A549 (cell line): ENCODE results near the gene LGI1. TPM values are rescaled to one million over a fixed set of nuclear protein-coding genes. Genes with fewer than 3 reads are reported as not detected.

Experiments
- ATAC-seq, 2 experiments: fragments of 200-7000 bp in 1 of 2; fragments of >200 bp in 1 of 2; cut with Nextera tagmentation in 1 of 2; cut with Tn5 transposase in 1 of 2; 3 replicates each; pipeline versions ENCODE4 v1.8.0 to v1.9.1; 2018 to 2020; ENCODE audit warnings: mild to moderate bottlenecking in 1 of 2, moderate library complexity in 1 of 2
- CTCF ChIA-PET: fragments of 300-600 bp; sonication (Branson Sonifier 250); formaldehyde crosslinking; extraction: SDS; loops from one replicate; lab custom pipeline; 2021; ENCODE audit warnings: antibody characterized with exemption, inconsistent platforms; lab: Yijun Ruan, JAX
- POLR2A ChIA-PET: fragments of 350-600 bp; formaldehyde crosslinking; extraction: SDS; loops from one replicate; lab custom pipeline; 2021; ENCODE audit warnings: antibody characterized with exemption, inconsistent platforms; lab: Yijun Ruan, JAX
- DNase-seq, 2 experiments: peaks; one replicate each; pipeline versions ENCODE4 v3.0.0 to v3.0.0-alpha.2; 2011 to 2016; ENCODE audit warnings: low read depth in 1 of 2, low spot score in 1 of 2
- FAIRE-seq: peaks from 2 replicates; lab custom pipeline; 2011; peaks lifted over from hg19 to GRCh38; lab: Jason Lieb, UNC
- H3K27ac ChIP-seq, 2 experiments: fragments of >200 bp; sonication (Bioruptor Twin); formaldehyde crosslinking; 3 replicates each; pipeline ENCODE4 v1.5.1; 2016 to 2017
- H3K4me1 ChIP-seq: fragments of >200 bp; sonication (Bioruptor Twin); formaldehyde crosslinking; 3 replicates; pipeline ENCODE4 v1.6.1; 2016
- H3K4me2 ChIP-seq: fragments of >200 bp; sonication (Bioruptor Twin); formaldehyde crosslinking; 3 replicates; pipeline ENCODE4 v1.6.1; 2016
- H3K4me3 ChIP-seq: fragments of >200 bp; sonication (Bioruptor Twin); formaldehyde crosslinking; 3 replicates; pipeline ENCODE4 v1.5.1; 2016
- H3K9me3 ChIP-seq: fragments of >200 bp; sonication (Bioruptor Twin); formaldehyde crosslinking; 3 replicates; pipeline ENCODE4 v1.6.1; 2016
- CBX2 ChIP-seq: fragments of 200-600 bp; sonication (generic); IDR thresholded peaks from 2 replicates; pipeline ENCODE4 v1.6.1; 2016; ENCODE audit warnings: low read depth, mild to moderate bottlenecking, borderline replicate concordance
- CHD4 ChIP-seq: fragments of 200-600 bp; sonication (generic); IDR thresholded peaks from 2 replicates; pipeline ENCODE4 v1.6.1; 2016; ENCODE audit warnings: antibody characterized with exemption, mild to moderate bottlenecking, borderline replicate concordance
- CTCF ChIP-seq: fragments of >200 bp; sonication (Bioruptor Twin); formaldehyde crosslinking; IDR thresholded peaks from 3 replicates; pipeline ENCODE4 v1.5.1; 2016
- ESRRA ChIP-seq: fragments of 150-350 bp; IDR thresholded peaks from 2 replicates; pipeline ENCODE4 v1.6.1; 2014; ENCODE audit warnings: mild to moderate bottlenecking, low read length, borderline replicate concordance
- FOSB ChIP-seq: fragments of 250-450 bp; sonication (Bioruptor Pico); IDR thresholded peaks from 2 replicates; pipeline ENCODE4 v1.5.0; 2020; ENCODE audit warnings: mild to moderate bottlenecking, moderate library complexity
- FOXS1 ChIP-seq: fragments of 250-450 bp; sonication (Bioruptor Pico); IDR thresholded peaks from 2 replicates; pipeline ENCODE4 v1.5.0; 2020; ENCODE audit warnings: mild to moderate bottlenecking, moderate library complexity
- HDAC2 ChIP-seq: fragments of 200-600 bp; sonication (generic); IDR thresholded peaks from 2 replicates; pipeline ENCODE4 v1.6.1; 2016
- HOXB13 ChIP-seq: fragments of 250-450 bp; sonication (Bioruptor Pico); IDR thresholded peaks from 2 replicates; pipeline ENCODE4 v1.5.0; 2020; ENCODE audit warnings: low read depth, mild to moderate bottlenecking, moderate library complexity
- HOXB5 ChIP-seq: fragments of 250-450 bp; sonication (Bioruptor Pico); IDR thresholded peaks from 2 replicates; pipeline ENCODE4 v1.5.0; 2020; ENCODE audit warnings: mild to moderate bottlenecking, moderate library complexity
- MAX ChIP-seq: IDR thresholded peaks from 2 replicates; pipeline ENCODE4 v1.6.1; 2012
- NFE2L2 ChIP-seq: fragments of 150-350 bp; conservative IDR thresholded peaks from 2 replicates; pipeline ENCODE4 v1.6.1; 2014; ENCODE audit warnings: low read length
- NR3C1 ChIP-seq: fragments of >200 bp; sonication (Bioruptor Twin); formaldehyde crosslinking; IDR thresholded peaks from 3 replicates; pipeline ENCODE4 v1.6.1; 2017
- RAD21 ChIP-seq, 2 experiments: fragments of >200 bp in 1 of 2; sonication (Bioruptor Twin) in 1 of 2; formaldehyde crosslinking in 1 of 2; IDR thresholded peaks in 1 of 2; conservative IDR thresholded peaks in 1 of 2; 2 replicates in 1 of 2; 3 replicates in 1 of 2; pipeline ENCODE4 v1.6.1; 2012 to 2018; ENCODE audit warnings: inconsistent platforms in 1 of 2
- RCOR1 ChIP-seq: fragments of 150-350 bp; IDR thresholded peaks from 2 replicates; pipeline ENCODE4 v1.6.1; 2014; ENCODE audit warnings: antibody characterized with exemption, low read length, low read depth
- SMC3 ChIP-seq: fragments of >200 bp; sonication (Bioruptor Twin); formaldehyde crosslinking; IDR thresholded peaks from 3 replicates; pipeline ENCODE4 v1.6.1; 2018; ENCODE audit warnings: inconsistent platforms
- SREBF2 ChIP-seq: fragments of 450-650 bp; IDR thresholded peaks from 2 replicates; pipeline ENCODE4 v1.6.1; 2014; ENCODE audit warnings: mild to moderate bottlenecking, moderate library complexity
- TFCP2L1 ChIP-seq: fragments of 250-450 bp; sonication (Bioruptor Pico); IDR thresholded peaks from 2 replicates; pipeline ENCODE4 v1.5.0; 2021; ENCODE audit warnings: mild to moderate bottlenecking
- ZC3H11A ChIP-seq: fragments of 450-650 bp; IDR thresholded peaks from 2 replicates; pipeline ENCODE4 v1.6.1; 2014; ENCODE audit warnings: antibody characterized with exemption, mild to moderate bottlenecking
- WGBS: methylation state at CpG from one replicate; pipeline ENCODE4 v1.1.6; 2017; ENCODE audit errors: missing lambda C conversion rate; 5-methylcytosine and 5-hydroxymethylcytosine counted together
- polyA plus RNA-seq, 4 experiments: library from polyadenylated mRNA; depleted of rRNA in 3 of 4; stranded (reverse); fragments of >200 nt; fragmentation: RNase III in 1 of 4; extraction: RNeasy Plus Mini Kit Qiagen cat#74134 plus additional on column Dnase treatment in 1 of 4; gene quantifications; 2 replicates in 3 of 4; 3 replicates in 1 of 4; pipeline ENCODE4 v1.2.3, GENCODE V29; 2011 to 2017
- TF ChIP-seq, protein P1 (sequence below): fragments of >200 bp; sonication (Bioruptor Twin); formaldehyde crosslinking; IDR thresholded peaks from 2 replicates; pipeline ENCODE4 v1.6.1; 2016
- TF ChIP-seq, protein P2 (sequence below): fragments of 250-450 bp; sonication (Bioruptor Pico); IDR thresholded peaks from 2 replicates; pipeline ENCODE4 v1.5.0; 2020; ENCODE audit warnings: low read depth, mild to moderate bottlenecking, moderate library complexity

LGI1 gene
- polyA plus RNA-seq, 2 of the 4 experiments (the other 2 are of a cell fraction) = not detected

- DNase-seq = peak; percentile 10 to 61
- POLR2A ChIA-PET = no interaction called here
- Histone ChIP-seq H3K4me1 (no peaks in the 10 kb centered on the region), H3K9me3 (peaks cover 6% of the 10 kb centered on the region; the same call in 1 of the 3 replicates), H3K4me2 (no peak overlapping the region), H3K27ac (no peak overlapping the region), H3K4me3 (no peak overlapping the region)
- ATAC-seq = peak; percentile 67 to 68; a peak in 4 of 6 replicates
- CTCF ChIA-PET = interaction anchor here (0.7 to 2.0 kb wide), 13 partner anchors 9 to 602 kb away, joined by 3 to 10 read pairs (median 4); no protein-coding TSS in a partner anchor
- no peak for TF ChIP-seq ZC3H11A
- peak; percentile 53; the same call in 2 of the 3 replicates for TF ChIP-seq SMC3
- no peak for TF ChIP-seq MAX
- TF ChIP-seq RAD21 (conservative IDR thresholded peaks at IDR 0.05 in 1 of 2, IDR thresholded peaks at IDR 0.05 in 1 of 2) = peak; percentile 77 to 79
- peak; percentile 58 for TF ChIP-seq CTCF
- no peak for FAIRE-seq
- 59% methylated on average over 4 of the region's 4 CpGs for WGBS
Observed at GRCh38 chr10:93821051-93821772, 63.5 kb downstream of the LGI1 start.

- Histone ChIP-seq H3K4me1 (no peaks in the 10 kb centered on the region), H3K9me3 (no peaks in the 10 kb centered on the region), H3K4me3 (no peak overlapping the region)
- no peak for FAIRE-seq
- ATAC-seq = 0 out of 6 replicates have a peak, but pooled peaks of 1 of the 2 experiments have one; percentile 13
- TF ChIP-seq CBX2 (no peak), FOXS1 (CRISPR knock-in tag) (no peak), HDAC2 (no peak), CHD4 (no peak), TFCP2L1 (no peak), RCOR1 (no peak), FOSB (no peak), NR3C1 (no peak), HOXB5 (CRISPR knock-in tag) (no peak), MAX (no peak), HOXB13 (CRISPR knock-in tag) (no peak), NFE2L2 (no peak), SREBF2 (no peak), ESRRA (no peak)
- TF ChIP-seq, protein P1, sequence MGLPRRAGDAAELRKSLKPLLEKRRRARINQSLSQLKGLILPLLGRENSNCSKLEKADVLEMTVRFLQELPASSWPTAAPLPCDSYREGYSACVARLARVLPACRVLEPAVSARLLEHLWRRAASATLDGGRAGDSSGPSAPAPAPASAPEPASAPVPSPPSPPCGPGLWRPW = no peak
- TF ChIP-seq, protein P2, sequence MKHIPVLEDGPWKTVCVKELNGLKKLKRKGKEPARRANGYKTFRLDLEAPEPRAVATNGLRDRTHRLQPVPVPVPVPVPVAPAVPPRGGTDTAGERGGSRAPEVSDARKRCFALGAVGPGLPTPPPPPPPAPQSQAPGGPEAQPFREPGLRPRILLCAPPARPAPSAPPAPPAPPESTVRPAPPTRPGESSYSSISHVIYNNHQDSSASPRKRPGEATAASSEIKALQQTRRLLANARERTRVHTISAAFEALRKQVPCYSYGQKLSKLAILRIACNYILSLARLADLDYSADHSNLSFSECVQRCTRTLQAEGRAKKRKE (CRISPR knock-in tag) = no peak
- TF ChIP-seq, all 56 proteins: peak for 0
- ChIA-PET POLR2A (no interaction called here), CTCF (no interaction called here)
- WGBS = 73% methylated on average over 7 of the region's 7 CpGs
- no peak overlapping the region for H3K4me2 ChIP-seq
- no peak for DNase-seq
- no peak overlapping the region for H3K27ac ChIP-seq
Observed at GRCh38 chr10:93826355-93826754, 68.6 kb downstream of the LGI1 start.
